HCT116 (cell line): Measurements from ENCODE around the gene CFAP43.

Experiments used
- CEBPB ChIP-seq: IDR thresholded peaks from 2 replicates; pipeline ENCODE4 v1.6.1; 2012; ENCODE audit warnings: low read depth
- EGR1 ChIP-seq: IDR thresholded peaks from 2 replicates; pipeline ENCODE4 v1.6.1; 2012; ENCODE audit warnings: low read depth
- EZH2 ChIP-seq: fragments of 200-600 bp; sonication (generic); IDR thresholded peaks from 2 replicates; pipeline ENCODE4 v1.6.1; 2017; ENCODE audit warnings: antibody characterized with exemption, mixed run types
- FOSL1 ChIP-seq: IDR thresholded peaks from 2 replicates; pipeline ENCODE4 v1.6.1; 2012; ENCODE audit warnings: low read depth
- JUND ChIP-seq: IDR thresholded peaks from 2 replicates; pipeline ENCODE4 v1.6.1; 2012
- POLR2A ChIP-seq: IDR thresholded peaks from 2 replicates; pipeline ENCODE4 v1.7.0; 2011; ENCODE audit warnings: borderline replicate concordance; ENCODE audit not compliant: insufficient read depth, insufficient read length; ENCODE audit errors: extremely low read depth
- RAD21 ChIP-seq: IDR thresholded peaks from 2 replicates; pipeline ENCODE4 v1.6.1; 2012; ENCODE audit warnings: low read depth, mild to moderate bottlenecking
- REST ChIP-seq: IDR thresholded peaks from 2 replicates; pipeline ENCODE4 v1.6.1; 2012; ENCODE audit warnings: low read depth
- YY1 ChIP-seq: IDR thresholded peaks from 2 replicates; pipeline ENCODE4 v1.6.1; 2011; ENCODE audit warnings: low read length, low read depth, moderate library complexity, mild to moderate bottlenecking; ENCODE audit not compliant: insufficient replicate concordance; ENCODE audit errors: extremely low read depth
- ZFX ChIP-seq: fragments of 450-650 bp; IDR thresholded peaks from 2 replicates; pipeline ENCODE4 v1.6.1; 2017
- TF ChIP-seq, protein P1 (sequence below), 3 experiments: fragments of 200-600 bp in 1 of 3; sonication (generic) in 1 of 3; IDR thresholded peaks in 2 of 3; conservative IDR thresholded peaks in 1 of 3; 2 replicates each; pipeline ENCODE4 v1.5.1; 2012 to 2017; ENCODE audit warnings: low read depth in 2 of 3, low read length in 2 of 3, antibody characterized with exemption in 1 of 3, borderline replicate concordance in 1 of 3, control low read depth in 1 of 3, mild to moderate bottlenecking in 1 of 3, mixed read lengths in 1 of 3, mixed run types in 1 of 3, moderate library complexity in 1 of 3; ENCODE audit not compliant: insufficient read depth in 1 of 3
- TF ChIP-seq, protein P2 (sequence below): IDR thresholded peaks from 2 replicates; pipeline ENCODE4 v1.6.1; 2012

DNA sequence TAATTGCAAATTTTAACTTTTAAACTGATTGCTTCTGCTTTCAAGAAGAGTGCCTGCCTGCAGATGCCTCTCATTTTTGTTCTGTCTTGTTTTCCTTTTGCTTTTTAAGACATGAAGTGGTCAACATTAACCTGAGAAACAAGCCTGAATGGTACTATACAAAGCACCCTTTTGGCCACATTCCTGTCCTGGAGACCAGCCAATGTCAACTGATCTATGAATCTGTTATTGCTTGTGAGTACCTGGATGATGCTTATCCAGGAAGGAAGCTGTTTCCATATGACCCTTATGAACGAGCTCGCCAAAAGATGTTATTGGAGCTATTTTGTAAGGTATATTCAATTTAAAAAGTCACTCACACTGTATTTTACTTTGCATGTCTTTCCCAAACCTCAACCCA is 45.6 kb upstream of the CFAP43 start:
- TF ChIP-seq, protein P1, sequence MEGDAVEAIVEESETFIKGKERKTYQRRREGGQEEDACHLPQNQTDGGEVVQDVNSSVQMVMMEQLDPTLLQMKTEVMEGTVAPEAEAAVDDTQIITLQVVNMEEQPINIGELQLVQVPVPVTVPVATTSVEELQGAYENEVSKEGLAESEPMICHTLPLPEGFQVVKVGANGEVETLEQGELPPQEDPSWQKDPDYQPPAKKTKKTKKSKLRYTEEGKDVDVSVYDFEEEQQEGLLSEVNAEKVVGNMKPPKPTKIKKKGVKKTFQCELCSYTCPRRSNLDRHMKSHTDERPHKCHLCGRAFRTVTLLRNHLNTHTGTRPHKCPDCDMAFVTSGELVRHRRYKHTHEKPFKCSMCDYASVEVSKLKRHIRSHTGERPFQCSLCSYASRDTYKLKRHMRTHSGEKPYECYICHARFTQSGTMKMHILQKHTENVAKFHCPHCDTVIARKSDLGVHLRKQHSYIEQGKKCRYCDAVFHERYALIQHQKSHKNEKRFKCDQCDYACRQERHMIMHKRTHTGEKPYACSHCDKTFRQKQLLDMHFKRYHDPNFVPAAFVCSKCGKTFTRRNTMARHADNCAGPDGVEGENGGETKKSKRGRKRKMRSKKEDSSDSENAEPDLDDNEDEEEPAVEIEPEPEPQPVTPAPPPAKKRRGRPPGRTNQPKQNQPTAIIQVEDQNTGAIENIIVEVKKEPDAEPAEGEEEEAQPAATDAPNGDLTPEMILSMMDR (IDR thresholded peaks at IDR 0.05 in 2 of 3, conservative IDR thresholded peaks at IDR 0.05 in 1 of 3; ENCODE audit: borderline replicate concordance in 1 of 3, insufficient read depth in 1 of 3, low read depth in 2 of 3, low read length in 2 of 3) = no peak
- TF ChIP-seq EZH2 (no peak), POLR2A (no peak), JUND (no peak), RAD21 (no peak), FOSL1 (no peak), CEBPB (no peak), REST (no peak), ZFX (no peak), YY1 (no peak), EGR1 (no peak)
- TF ChIP-seq, protein P2, sequence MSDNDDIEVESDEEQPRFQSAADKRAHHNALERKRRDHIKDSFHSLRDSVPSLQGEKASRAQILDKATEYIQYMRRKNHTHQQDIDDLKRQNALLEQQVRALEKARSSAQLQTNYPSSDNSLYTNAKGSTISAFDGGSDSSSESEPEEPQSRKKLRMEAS = no peak
